H9 (cell line): ENCODE results near the gene PFN2. TPM values are rescaled to one million over a fixed set of nuclear protein-coding genes. Genes with fewer than 3 reads are reported as not detected.
"Not testable (repeated sequence)": the region's sequence is repeated elsewhere in the genome, so short reads cannot be mapped to it uniquely, and the experiment has no call there.

Experiments
- DNase-seq: peaks from one replicate; pipeline ENCODE4 v3.0.0-alpha.2; 2017
- H2AFZ ChIP-seq: one replicate; pipeline ENCODE4 v1.6.1; 2013; ENCODE audit warnings: mild to moderate bottlenecking, low read length, control low read depth, moderate library complexity
- H2AK5ac ChIP-seq: 2 replicates; pipeline ENCODE4 v1.6.1; 2013; ENCODE audit warnings: low read length, control low read depth, mixed read lengths; ENCODE audit not compliant: insufficient read length
- H2BK120ac ChIP-seq: one replicate; pipeline ENCODE4 v1.6.1; 2013; ENCODE audit warnings: low read depth, mild to moderate bottlenecking, low read length, control low read depth, inconsistent platforms; ENCODE audit not compliant: poor library complexity, severe bottlenecking
- H2BK12ac ChIP-seq: 2 replicates; pipeline ENCODE4 v1.6.1; 2013; ENCODE audit warnings: low read length, control low read depth, mixed read lengths, low read depth; ENCODE audit not compliant: insufficient read length
- H2BK15ac ChIP-seq: 2 replicates; pipeline ENCODE4 v1.6.1; 2013; ENCODE audit warnings: low read depth, low read length, control low read depth
- H2BK20ac ChIP-seq: one replicate; pipeline ENCODE4 v1.6.1; 2013; ENCODE audit warnings: low read depth, mild to moderate bottlenecking, low read length, control low read depth, inconsistent platforms; ENCODE audit not compliant: poor library complexity, severe bottlenecking
- H2BK5ac ChIP-seq: 2 replicates; pipeline ENCODE4 v1.6.1; 2013; ENCODE audit warnings: low read length, control low read depth, mixed read lengths; ENCODE audit not compliant: insufficient read length
- H3K14ac ChIP-seq: 2 replicates; pipeline ENCODE4 v1.6.1; 2013; ENCODE audit warnings: low read length, control low read depth; ENCODE audit not compliant: insufficient read depth
- H3K18ac ChIP-seq: 2 replicates; pipeline ENCODE4 v1.6.1; 2013; ENCODE audit warnings: low read depth, mild to moderate bottlenecking, mixed read lengths, low read length, control low read depth; ENCODE audit not compliant: insufficient read length
- H3K23ac ChIP-seq: 2 replicates; pipeline ENCODE4 v1.6.1; 2013; ENCODE audit warnings: low read length, control low read depth, mixed read lengths, low read depth; ENCODE audit not compliant: insufficient read length
- H3K23me2 ChIP-seq: 2 replicates; pipeline ENCODE4 v1.6.1; 2013; ENCODE audit warnings: low read depth, mild to moderate bottlenecking, mixed read lengths, low read length, control low read depth; ENCODE audit not compliant: insufficient read length, poor library complexity, severe bottlenecking
- H3K27ac ChIP-seq: 2 replicates; pipeline ENCODE4 v1.5.1; 2013; ENCODE audit warnings: low read length, control low read depth, mixed read lengths, low read depth; ENCODE audit not compliant: insufficient read length
- H3K27me3 ChIP-seq: 2 replicates; pipeline ENCODE4 v1.6.1; 2013; ENCODE audit warnings: low read length, control low read depth, inconsistent platforms; ENCODE audit not compliant: insufficient read depth
- H3K4ac ChIP-seq: 2 replicates; pipeline ENCODE4 v1.6.1; 2013; ENCODE audit warnings: low read depth, mild to moderate bottlenecking, control low read depth, inconsistent platforms, low read length, moderate library complexity
- H3K4me1 ChIP-seq: 2 replicates; pipeline ENCODE4 v1.6.1; 2013; ENCODE audit warnings: low read length, control low read depth, inconsistent platforms; ENCODE audit not compliant: insufficient read depth
- H3K4me2 ChIP-seq: 2 replicates; pipeline ENCODE4 v1.6.1; 2013; ENCODE audit warnings: low read length, control low read depth, mixed read lengths; ENCODE audit not compliant: insufficient read length, insufficient read depth
- H3K56ac ChIP-seq: 2 replicates; pipeline ENCODE4 v1.6.1; 2013; ENCODE audit warnings: low read depth, mild to moderate bottlenecking, mixed read lengths, low read length, control low read depth; ENCODE audit not compliant: insufficient read length
- H3K79me1 ChIP-seq: 2 replicates; pipeline ENCODE4 v1.6.1; 2013; ENCODE audit warnings: low read depth, mild to moderate bottlenecking, moderate library complexity, low read length, control low read depth, inconsistent platforms; ENCODE audit not compliant: insufficient read depth, poor library complexity, severe bottlenecking
- H3K79me2 ChIP-seq: 2 replicates; pipeline ENCODE4 v1.6.1; 2013; ENCODE audit warnings: low read length, control low read depth, inconsistent platforms; ENCODE audit not compliant: insufficient read depth
- H3K9ac ChIP-seq: 2 replicates; pipeline ENCODE4 v1.6.1; 2013; ENCODE audit warnings: low read length, control low read depth, mixed read lengths; ENCODE audit not compliant: insufficient read length; ENCODE audit errors: extremely low read depth
- H3K9me3 ChIP-seq: one replicate; pipeline ENCODE4 v1.6.1; 2013; ENCODE audit warnings: low read depth, low read length, inconsistent platforms; ENCODE audit not compliant: control insufficient read depth
- H3T11ph ChIP-seq: one replicate; pipeline ENCODE4 v1.6.1; 2013; ENCODE audit warnings: mild to moderate bottlenecking, low read length, control low read depth, inconsistent platforms
- H4K20me1 ChIP-seq: one replicate; pipeline ENCODE4 v1.6.1; 2013; ENCODE audit not compliant: control insufficient read depth, insufficient read length, insufficient read depth
- H4K5ac ChIP-seq: 2 replicates; pipeline ENCODE4 v1.6.1; 2013; ENCODE audit warnings: low read depth, mild to moderate bottlenecking, mixed read lengths, low read length, control low read depth; ENCODE audit not compliant: insufficient read length
- H4K8ac ChIP-seq: replicated peaks from 2 replicates; pipeline ENCODE4 v1.6.1; 2013; ENCODE audit warnings: low read length, control low read depth, mixed read lengths, low read depth; ENCODE audit not compliant: insufficient read length
- H4K91ac ChIP-seq: 2 replicates; pipeline ENCODE4 v1.6.1; 2013; ENCODE audit warnings: low read depth, mild to moderate bottlenecking, moderate library complexity, mixed read lengths, low read length, control low read depth; ENCODE audit not compliant: insufficient read length
- H3K27ac Mint-ChIP-seq, 3 experiments: 2 replicates in 2 of 3; 3 replicates in 1 of 3; pipeline ENCODE4 v1.8.0; 2020 to 2021; ENCODE audit warnings: mixed read lengths in 3 of 3, mild to moderate bottlenecking in 1 of 3, moderate library complexity in 1 of 3
- H3K27me3 Mint-ChIP-seq: 2 replicates; pipeline ENCODE4 v1.8.0; 2021; ENCODE audit warnings: low read depth, mild to moderate bottlenecking, moderate library complexity, mixed read lengths
- H3K36me3 Mint-ChIP-seq, 3 experiments: 2 replicates in 2 of 3; 3 replicates in 1 of 3; pipeline ENCODE4 v1.8.0; 2020 to 2021; ENCODE audit warnings: low read depth in 3 of 3, mixed read lengths in 3 of 3; ENCODE audit not compliant: insufficient read depth in 1 of 3
- H3K4me1 Mint-ChIP-seq, 2 experiments: 2 replicates each; pipeline ENCODE4 v1.8.0; 2020; ENCODE audit warnings: mixed read lengths in 2 of 2
- H3K4me3 Mint-ChIP-seq, 2 experiments: 2 replicates in 1 of 2; 3 replicates in 1 of 2; pipeline ENCODE4 v1.8.0; 2020 to 2021; ENCODE audit warnings: mild to moderate bottlenecking in 2 of 2, mixed read lengths in 2 of 2, moderate library complexity in 1 of 2
- H3K9me3 Mint-ChIP-seq, 2 experiments: 2 replicates in 1 of 2; 3 replicates in 1 of 2; pipeline ENCODE4 v1.8.0; 2020; ENCODE audit warnings: mild to moderate bottlenecking in 2 of 2, mixed read lengths in 2 of 2, moderate library complexity in 1 of 2
- WGBS: extraction: QIAGEN DNeasy Blood & Tissue Kit; methylation state at CpG from one replicate; pipeline ENCODE4 v1.1.7; 2013; ENCODE audit warnings: missing lambda C conversion rate, low lambda C conversion rate, mixed read lengths; ENCODE audit not compliant: insufficient read length; ENCODE audit errors: extremely low coverage; 5-methylcytosine and 5-hydroxymethylcytosine counted together
- total RNA-seq: library from RNA; stranded (reverse); gene quantifications from 2 replicates; pipeline ENCODE4 v1.2.1, GENCODE V29; 2021
- TF ChIP-seq, protein P1 (sequence below): fragments of 200-600 bp; sonication (generic); conservative IDR thresholded peaks from 3 replicates; pipeline ENCODE4 v1.8.0; 2021; ENCODE audit warnings: antibody characterized with exemption, mild to moderate bottlenecking

The PFN2 gene
- total RNA-seq, 1 experiment from 2014 or later: 174 TPM

DNA sequence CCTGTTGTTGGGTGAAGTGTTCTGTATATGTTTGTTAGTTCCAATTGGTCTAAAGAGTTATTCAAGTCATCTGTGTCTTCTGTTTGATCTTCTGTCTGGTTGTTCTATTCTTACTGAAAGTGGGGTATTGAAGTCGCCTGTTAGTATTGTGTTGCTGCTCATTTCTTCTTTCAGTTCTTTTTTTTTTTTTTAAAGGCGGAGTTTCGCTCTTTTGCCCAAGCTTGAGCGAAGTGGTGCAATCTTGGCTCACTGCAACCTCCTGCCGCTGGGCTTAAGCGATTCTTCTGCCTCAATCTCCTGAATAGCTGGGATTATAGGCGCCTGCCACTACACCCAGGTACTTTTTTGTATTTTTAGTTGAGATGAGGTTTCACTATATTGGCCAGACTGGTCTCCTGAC is 23.5 kb downstream of the PFN2 start:
- H3K23ac ChIP-seq: no peak overlapping the region
- no peak overlapping the region for H3K4me2 ChIP-seq
- H3K27me3 ChIP-seq: no peaks in the 10 kb centered on the region
- H3K4ac ChIP-seq: no peak overlapping the region
- DNase-seq: no peak
- no peak overlapping the region for H3K9ac ChIP-seq
- no peak overlapping the region for H2BK15ac ChIP-seq
- no peak overlapping the region for H4K91ac ChIP-seq
- Mint-ChIP-seq H3K36me3 (peaks cover 60 to 85% (median 81%) of the 10 kb centered on the region in 3 experiments), H3K27me3 (no peaks in the 10 kb centered on the region; the same call in 1 of the 2 replicates), H3K27ac (no peak overlapping the region), H3K4me1 (no peaks in the 10 kb centered on the region), H3K4me3 (no peak overlapping the region), H3K9me3 (peaks cover 44 to 50% of the 10 kb centered on the region in 2 experiments)
- H2AK5ac ChIP-seq: no peak overlapping the region
- no peaks in the 10 kb centered on the region for H3K79me1 ChIP-seq
- no peak overlapping the region for H2BK5ac ChIP-seq
- WGBS: no CpG with 5 or more reads among the region's 7 CpGs
- no peaks in the 10 kb centered on the region for H4K20me1 ChIP-seq
- no peak overlapping the region for H3K18ac ChIP-seq
- H4K8ac ChIP-seq: no peak overlapping the region
- TF ChIP-seq, protein P1, sequence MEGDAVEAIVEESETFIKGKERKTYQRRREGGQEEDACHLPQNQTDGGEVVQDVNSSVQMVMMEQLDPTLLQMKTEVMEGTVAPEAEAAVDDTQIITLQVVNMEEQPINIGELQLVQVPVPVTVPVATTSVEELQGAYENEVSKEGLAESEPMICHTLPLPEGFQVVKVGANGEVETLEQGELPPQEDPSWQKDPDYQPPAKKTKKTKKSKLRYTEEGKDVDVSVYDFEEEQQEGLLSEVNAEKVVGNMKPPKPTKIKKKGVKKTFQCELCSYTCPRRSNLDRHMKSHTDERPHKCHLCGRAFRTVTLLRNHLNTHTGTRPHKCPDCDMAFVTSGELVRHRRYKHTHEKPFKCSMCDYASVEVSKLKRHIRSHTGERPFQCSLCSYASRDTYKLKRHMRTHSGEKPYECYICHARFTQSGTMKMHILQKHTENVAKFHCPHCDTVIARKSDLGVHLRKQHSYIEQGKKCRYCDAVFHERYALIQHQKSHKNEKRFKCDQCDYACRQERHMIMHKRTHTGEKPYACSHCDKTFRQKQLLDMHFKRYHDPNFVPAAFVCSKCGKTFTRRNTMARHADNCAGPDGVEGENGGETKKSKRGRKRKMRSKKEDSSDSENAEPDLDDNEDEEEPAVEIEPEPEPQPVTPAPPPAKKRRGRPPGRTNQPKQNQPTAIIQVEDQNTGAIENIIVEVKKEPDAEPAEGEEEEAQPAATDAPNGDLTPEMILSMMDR: no peak
- no peak overlapping the region for H3K14ac ChIP-seq
- H2BK120ac ChIP-seq: no peak overlapping the region
- H2BK20ac ChIP-seq: no peak overlapping the region
- no peaks in the 10 kb centered on the region for H3K23me2 ChIP-seq
- H2BK12ac ChIP-seq: no peak overlapping the region
- no peak overlapping the region for H3K27ac ChIP-seq
- no peak overlapping the region for H3K56ac ChIP-seq
- no peaks in the 10 kb centered on the region for H3K9me3 ChIP-seq
- no peaks in the 10 kb centered on the region for H3K4me1 ChIP-seq
- no peaks in the 10 kb centered on the region for H3K79me2 ChIP-seq
- H4K5ac ChIP-seq: no peak overlapping the region
- no peak overlapping the region for H2AFZ ChIP-seq
- no peak overlapping the region for H3T11ph ChIP-seq

DNA sequence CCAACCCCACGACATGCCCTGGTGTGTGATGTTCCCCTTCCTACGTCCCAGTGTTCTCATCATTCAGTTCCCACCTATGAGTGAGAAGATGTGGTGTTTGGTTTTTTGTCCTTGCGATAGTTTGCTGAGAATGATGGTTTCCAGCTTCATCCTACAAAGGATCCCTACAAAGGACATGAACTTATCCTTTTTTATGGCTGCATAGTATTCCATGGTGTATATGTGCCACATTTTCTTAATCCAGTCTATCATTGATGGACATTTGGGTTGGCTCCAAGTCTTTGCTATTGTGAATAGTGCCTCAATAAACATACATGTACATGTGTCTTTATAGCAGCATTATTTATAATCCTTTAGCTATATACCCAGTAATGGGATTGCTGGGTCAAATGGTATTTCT is 26.7 kb downstream of the PFN2 start:
- peaks cover 63 to 70% (median 65%) of the 10 kb centered on the region in 3 experiments for H3K36me3 Mint-ChIP-seq
- H2AK5ac ChIP-seq, H3K4me2 ChIP-seq, H3K27me3 Mint-ChIP-seq, H2BK15ac ChIP-seq, H3K23ac ChIP-seq, H3K18ac ChIP-seq, H3K23me2 ChIP-seq, H4K5ac ChIP-seq, H3K4me1 Mint-ChIP-seq, H2BK5ac ChIP-seq, H3K27ac Mint-ChIP-seq, H4K91ac ChIP-seq, H3K79me2 ChIP-seq, H3K79me1 ChIP-seq, H3K27ac ChIP-seq, DNase-seq, H3K9me3 ChIP-seq, H3K56ac ChIP-seq, H2BK20ac ChIP-seq, H3K27me3 ChIP-seq, H3T11ph ChIP-seq, H4K20me1 ChIP-seq, H3K9ac ChIP-seq, H4K8ac ChIP-seq, H3K4me3 Mint-ChIP-seq, H2BK12ac ChIP-seq, H2AFZ ChIP-seq, H3K14ac ChIP-seq, H3K4me1 ChIP-seq, H2BK120ac ChIP-seq, H3K4ac ChIP-seq: not testable (repeated sequence)
- peaks cover 47 to 54% of the 10 kb centered on the region in 2 experiments for H3K9me3 Mint-ChIP-seq
- whole genome bisulfite sequencing: no CpG with 5 or more reads among the region's 3 CpGs
